HepG2 (cell line): ENCODE results near the gene DHX16. TPM values are rescaled to one million over a fixed set of nuclear protein-coding genes. Genes with fewer than 3 reads are reported as not detected.
A peak's percentile ranks its signal among the peaks of the same experiment; 100 is the strongest.

Experiments used
- GMEB1 ChIP-seq: sonication (generic); formaldehyde crosslinking; IDR thresholded peaks from 2 replicates; pipeline ENCODE4 v1.5.1; 2020; ENCODE audit warnings: missing genetic modification reagents, mild to moderate bottlenecking, borderline replicate concordance
- IKZF1 ChIP-seq: fragments of 450-650 bp; IDR thresholded peaks from 2 replicates; pipeline ENCODE4 v1.7.1; 2016
- MBD4 ChIP-seq: IDR thresholded peaks from 2 replicates; pipeline ENCODE4 v1.6.1; 2012; ENCODE audit warnings: low read length, inconsistent platforms, borderline replicate concordance
- MTA1 ChIP-seq: sonication (generic); formaldehyde crosslinking; IDR thresholded peaks from 2 replicates; pipeline ENCODE4 v1.4.0; 2020; ENCODE audit warnings: missing genetic modification reagents, mild to moderate bottlenecking, borderline replicate concordance
- NPAS2 ChIP-seq: sonication (generic); formaldehyde crosslinking; IDR thresholded peaks from 2 replicates; pipeline ENCODE4 v1.8.0; 2022; ENCODE audit warnings: mild to moderate bottlenecking, missing genetic modification reagents, borderline replicate concordance
- ONECUT2 ChIP-seq: sonication (generic); formaldehyde crosslinking; IDR thresholded peaks from 2 replicates; pipeline ENCODE4 v1.4.0; 2020; ENCODE audit warnings: missing genetic modification reagents
- RARG ChIP-seq: sonication (generic); formaldehyde crosslinking; IDR thresholded peaks from 2 replicates; pipeline ENCODE4 v1.4.0; 2020; ENCODE audit warnings: low read depth, mild to moderate bottlenecking, missing genetic modification reagents
- RXRA ChIP-seq: sonication (generic); formaldehyde crosslinking; IDR thresholded peaks from 2 replicates; pipeline ENCODE4 v1.5.1; 2020; ENCODE audit warnings: missing genetic modification reagents
- RXRB ChIP-seq: IDR thresholded peaks from 2 replicates; pipeline ENCODE4 v1.6.1; 2016; ENCODE audit warnings: borderline replicate concordance, missing genetic modification reagents, missing compliant biosample characterization
- TRIM24 ChIP-seq: sonication (generic); formaldehyde crosslinking; IDR thresholded peaks from 2 replicates; pipeline ENCODE4 v1.8.0; 2022; ENCODE audit warnings: mild to moderate bottlenecking, missing genetic modification reagents
- ZBTB38 ChIP-seq: sonication (generic); formaldehyde crosslinking; IDR thresholded peaks from 2 replicates; pipeline ENCODE4 v1.5.1; 2020; ENCODE audit warnings: mild to moderate bottlenecking, missing genetic modification reagents
- ZBTB7B ChIP-seq: sonication (generic); formaldehyde crosslinking; IDR thresholded peaks from 2 replicates; pipeline ENCODE4 v1.4.0; 2020; ENCODE audit warnings: missing genetic modification reagents
- ZNF260 ChIP-seq: sonication (generic); formaldehyde crosslinking; IDR thresholded peaks from 2 replicates; pipeline ENCODE4 v1.4.0; 2020; ENCODE audit warnings: missing genetic modification reagents, low read depth, mild to moderate bottlenecking, borderline replicate concordance
- ZNF383 ChIP-seq: sonication (generic); formaldehyde crosslinking; IDR thresholded peaks from 2 replicates; pipeline ENCODE4 v1.4.0; 2020; ENCODE audit warnings: missing genetic modification reagents, mild to moderate bottlenecking, borderline replicate concordance
- ZNF543 ChIP-seq: sonication (generic); formaldehyde crosslinking; IDR thresholded peaks from 2 replicates; pipeline ENCODE4 v1.4.0; 2020; ENCODE audit warnings: mild to moderate bottlenecking, missing genetic modification reagents
- polyA plus RNA-seq, 8 experiments: library from polyadenylated mRNA; depleted of rRNA in 3 of 8; stranded (reverse) in 7 of 8; unstranded in 1 of 8; fragments of >200 nt; fragmentation: Illumina TruSeq in 4 of 8; extraction: Trizol in 4 of 8; gene quantifications; 2 replicates each; pipeline versions ENCODE4 v1.2.1 to v1.2.3, GENCODE V29; 2011 to 2016; ENCODE audit warnings: low read depth in 4 of 8, missing spikeins in 1 of 8, mixed read lengths in 1 of 8; ENCODE audit not compliant: insufficient read depth in 1 of 8
- total RNA-seq, 5 experiments: library from RNA; depleted of rRNA; stranded (reverse); fragments of >200 nt; fragmentation: Illumina TruSeq; extraction: Trizol; gene quantifications; 2 replicates each; pipeline ENCODE4 v1.2.3, GENCODE V29; 2016; ENCODE audit warnings: low read depth in 1 of 5
- TF ChIP-seq, protein P1 (sequence below), 2 experiments: sonication (generic) in 1 of 2; formaldehyde crosslinking in 1 of 2; IDR thresholded peaks; 2 replicates each; pipeline versions ENCODE4 v1.6.1 to v1.9.0; 2014 to 2022; ENCODE audit warnings: antibody characterized with exemption in 1 of 2, borderline replicate concordance in 1 of 2, inconsistent platforms in 1 of 2, low read depth in 1 of 2, missing genetic modification reagents in 1 of 2
- TF ChIP-seq, protein P2 (sequence below): sonication (generic); formaldehyde crosslinking; IDR thresholded peaks from 2 replicates; pipeline ENCODE4 v1.4.0; 2020; ENCODE audit warnings: missing genetic modification reagents, mild to moderate bottlenecking, borderline replicate concordance

The DHX16 gene
- total and polyA plus RNA-seq, 2 of the 13 experiments (the other 11 are each of a cell fraction or from before 2014, with no cell fraction given): 57.0 to 58.5 TPM

DNA sequence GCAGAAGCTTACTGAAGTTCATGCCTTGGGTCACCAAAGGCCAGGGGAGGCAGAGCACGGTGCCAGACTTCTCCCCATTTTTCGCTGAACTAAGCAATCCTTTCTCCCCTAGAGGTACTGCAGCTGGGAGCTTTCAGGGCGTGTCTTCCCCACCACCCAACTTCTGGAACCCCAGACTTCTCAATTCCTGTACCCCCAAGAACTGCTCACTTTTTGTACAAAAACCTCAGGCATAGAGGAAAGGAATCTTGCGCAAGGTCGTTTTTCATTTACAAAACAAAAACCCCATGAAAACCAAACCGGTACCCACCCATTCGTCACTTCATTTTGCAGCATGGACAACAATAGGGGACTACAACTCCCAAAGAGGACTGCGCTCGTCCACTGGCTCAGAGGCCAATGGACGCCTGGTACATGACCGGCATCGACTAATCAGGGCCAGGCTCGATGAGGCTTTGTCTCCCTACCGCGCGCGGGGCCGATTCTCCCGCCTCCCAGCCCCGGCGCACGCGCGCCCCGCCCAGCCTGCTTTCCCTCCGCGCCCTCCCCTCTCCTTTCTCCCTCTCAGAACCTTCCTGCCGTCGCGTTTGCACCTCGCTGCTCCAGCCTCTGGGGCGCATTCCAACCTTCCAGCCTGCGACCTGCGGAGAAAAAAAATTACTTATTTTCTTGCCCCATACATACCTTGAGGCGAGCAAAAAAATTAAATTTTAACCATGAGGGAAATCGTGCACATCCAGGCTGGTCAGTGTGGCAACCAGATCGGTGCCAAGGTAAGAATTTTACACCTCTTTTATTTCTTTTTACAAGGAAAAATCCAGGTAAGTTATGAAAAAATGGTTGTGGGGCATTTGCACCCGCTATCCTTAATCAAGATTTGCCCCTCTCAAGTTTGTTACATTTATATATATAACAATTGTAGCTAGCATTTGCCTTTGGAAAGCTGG is 47.3 kb upstream of the DHX16 start, which contains the start of gene TUBB (continued):
- TF ChIP-seq, protein P1, sequence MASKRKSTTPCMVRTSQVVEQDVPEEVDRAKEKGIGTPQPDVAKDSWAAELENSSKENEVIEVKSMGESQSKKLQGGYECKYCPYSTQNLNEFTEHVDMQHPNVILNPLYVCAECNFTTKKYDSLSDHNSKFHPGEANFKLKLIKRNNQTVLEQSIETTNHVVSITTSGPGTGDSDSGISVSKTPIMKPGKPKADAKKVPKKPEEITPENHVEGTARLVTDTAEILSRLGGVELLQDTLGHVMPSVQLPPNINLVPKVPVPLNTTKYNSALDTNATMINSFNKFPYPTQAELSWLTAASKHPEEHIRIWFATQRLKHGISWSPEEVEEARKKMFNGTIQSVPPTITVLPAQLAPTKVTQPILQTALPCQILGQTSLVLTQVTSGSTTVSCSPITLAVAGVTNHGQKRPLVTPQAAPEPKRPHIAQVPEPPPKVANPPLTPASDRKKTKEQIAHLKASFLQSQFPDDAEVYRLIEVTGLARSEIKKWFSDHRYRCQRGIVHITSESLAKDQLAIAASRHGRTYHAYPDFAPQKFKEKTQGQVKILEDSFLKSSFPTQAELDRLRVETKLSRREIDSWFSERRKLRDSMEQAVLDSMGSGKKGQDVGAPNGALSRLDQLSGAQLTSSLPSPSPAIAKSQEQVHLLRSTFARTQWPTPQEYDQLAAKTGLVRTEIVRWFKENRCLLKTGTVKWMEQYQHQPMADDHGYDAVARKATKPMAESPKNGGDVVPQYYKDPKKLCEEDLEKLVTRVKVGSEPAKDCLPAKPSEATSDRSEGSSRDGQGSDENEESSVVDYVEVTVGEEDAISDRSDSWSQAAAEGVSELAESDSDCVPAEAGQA (IDR thresholded peaks at IDR 0.05; ENCODE audit: low read depth): peak; percentile 21; the same call in 1 of the 2 replicates
- TF ChIP-seq, protein P1 (CRISPR knock-in tag; IDR thresholded peaks at IDR 0.05; ENCODE audit: borderline replicate concordance): no peak
- TF ChIP-seq RXRB (peak; percentile 4; the same call in 1 of the 2 replicates), ZNF383 (CRISPR knock-in tag) (no peak), ZNF260 (CRISPR knock-in tag) (no peak), ZBTB38 (peak; percentile 58; the same call in 1 of the 2 replicates), MBD4 (no peak), MTA1 (CRISPR knock-in tag) (no peak), RXRA (CRISPR knock-in tag) (peak; percentile 37; the same call in 1 of the 2 replicates), GMEB1 (peak; percentile 78; the same call in 1 of the 2 replicates), NPAS2 (CRISPR knock-in tag) (no peak), ZNF543 (CRISPR knock-in tag) (no peak), ZBTB7B (CRISPR knock-in tag) (0 out of 2 replicates have a peak, but pooled peaks have one; percentile 11), TRIM24 (CRISPR knock-in tag) (no peak), RARG (CRISPR knock-in tag) (no peak), IKZF1 (no peak), ONECUT2 (CRISPR knock-in tag) (no peak)
- TF ChIP-seq, protein P2, sequence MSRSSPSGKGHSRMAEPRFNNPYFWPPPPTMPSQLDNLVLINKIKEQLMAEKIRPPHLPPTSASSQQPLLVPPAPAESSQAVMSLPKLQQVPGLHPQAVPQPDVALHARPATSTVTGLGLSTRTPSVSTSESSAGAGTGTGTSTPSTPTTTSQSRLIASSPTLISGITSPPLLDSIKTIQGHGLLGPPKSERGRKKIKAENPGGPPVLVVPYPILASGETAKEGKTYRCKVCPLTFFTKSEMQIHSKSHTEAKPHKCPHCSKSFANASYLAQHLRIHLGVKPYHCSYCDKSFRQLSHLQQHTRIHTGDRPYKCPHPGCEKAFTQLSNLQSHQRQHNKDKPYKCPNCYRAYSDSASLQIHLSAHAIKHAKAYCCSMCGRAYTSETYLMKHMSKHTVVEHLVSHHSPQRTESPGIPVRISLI (CRISPR knock-in tag): 0 out of 2 replicates have a peak, but pooled peaks have one; percentile 25
